Measurements from ENCODE around the gene VPS26B. TPM values are rescaled to one million over a fixed set of nuclear protein-coding genes. Genes with fewer than 3 reads are reported as not detected.
A peak's percentile ranks its signal among the peaks of the same experiment; 100 is the strongest.

Gene VPS26B
- total and polyA plus RNA-seq, 9 of the 15 experiments (the other 6 are each of a cell fraction or from before 2014, with no cell fraction given): 3.5 to 43.3 (median 27.4) TPM

GRCh38 chr11:134224710-134225664 lies 516 bp downstream of the VPS26B start:
- intact Hi-C loops (cut with micrococcal nuclease) (loop anchor here (1.0 kb wide), 2 partner anchors 9 to 28 kb away; partner anchors contain the start of genes ACAD8 and THYN1), in situ Hi-C loops (cut with MboI) (no loop called here)
- Histone ChIP-seq H3K36me3 (ENCODE audit: control insufficient read depth, insufficient read depth, low read length) (peaks cover 44% of the 10 kb centered on the region), H3K27me3 (ENCODE audit: control insufficient read depth in 2 of 2, insufficient read depth in 2 of 2, low read length in 2 of 2) (no peaks in the 10 kb centered on the region), H3K4me3 (peak overlapping the region; percentile 77), H3K9ac (ENCODE audit: insufficient read depth in 1 of 2, low read depth in 2 of 2, low read length in 2 of 2) (peak overlapping the region; percentile 93 to 98), H4K20me1 (replicated peaks; ENCODE audit: control insufficient read depth, insufficient read depth, low read length) (peaks cover 3% of the 10 kb centered on the region; the same call in 1 of the 2 replicates), H3K9me1 (ENCODE audit: control insufficient read depth, insufficient read depth, low read length) (peaks cover under 1% of the 10 kb centered on the region), H3K9me3 (replicated peaks; ENCODE audit: control insufficient read depth, insufficient read depth, low read depth, low read length) (no peaks in the 10 kb centered on the region), H3K27ac (ENCODE audit: extremely low read depth, low read depth, low read length) (peak overlapping the region; percentile 65), H3K4me1 (replicated peaks in 1 of 2; ENCODE audit: control insufficient read depth in 2 of 2, insufficient read depth in 2 of 2, low read length in 2 of 2) (peaks cover 16 to 40% of the 10 kb centered on the region in 2 experiments; a peak in 4 of 5 replicates), H2AFZ (ENCODE audit: low read depth, low read length) (peak overlapping the region; percentile 99), H3K79me2 (ENCODE audit: control insufficient read depth, insufficient read depth, low read length) (peaks cover 92% of the 10 kb centered on the region), H3K4me2 (ENCODE audit: insufficient read depth, low read length) (peak overlapping the region; percentile 100)
- ATAC-seq (peak; percentile 26), FAIRE-seq (no peak), DNase-seq (ENCODE audit: extremely low read depth in 1 of 4, low spot score in 3 of 4) (peak; percentile 49 to 68 (median 60))
- POLR2A ChIA-PET: interaction anchor here (0.6 to 2.4 kb wide), 5 partner anchors 9 to 24 kb away, joined by 3 to 18 read pairs (median 3); no protein-coding TSS in a partner anchor
- CTCF ChIA-PET (ENCODE audit: low intra/inter-chr PET ratio): no interaction called here
- WGBS (ENCODE audit: insufficient coverage, low coverage, missing lambda C conversion rate): under 1% methylated on average over 45 of the region's 93 CpGs
- BruUV-seq (replicated peaks): no TSS peak
- TF ChIP-seq GMEB1 (CRISPR knock-in tag; IDR thresholded peaks at IDR 0.05) (0 out of 2 replicates have a peak, but pooled peaks have one; percentile 2), MEIS2 (IDR thresholded peaks at IDR 0.05; ENCODE audit: partially characterized antibody) (peak; percentile 32), POLR3G (IDR thresholded peaks at IDR 0.05; ENCODE audit: extremely low read depth, insufficient read length, insufficient replicate concordance) (no peak), BRD4 (IDR thresholded peaks at IDR 0.05) (0 out of 2 replicates have a peak, but pooled peaks have one; percentile 12), PREB (CRISPR knock-in tag; IDR thresholded peaks at IDR 0.05) (0 out of 2 replicates have a peak, but pooled peaks have one; percentile 24), MNT (conservative IDR thresholded peaks at IDR 0.05) (0 out of 4 replicates have a peak, but pooled peaks of 1 of the 2 experiments have one; percentile 17)

All from K562 (cell line).